Fibroblast of lung (primary cell): ENCODE results near the gene NOL4L. TPM values are rescaled to one million over a fixed set of nuclear protein-coding genes. Genes with fewer than 3 reads are reported as not detected.

Experiments
- DNase-seq, 2 donors: peaks; one replicate each; pipeline versions ENCODE4 v3.0.0 to v3.0.0-alpha.2; 2010; ENCODE audit warnings: low read depth in 2 of 2
- H2AFZ ChIP-seq: 2 replicates; pipeline ENCODE4 v1.5.1; 2012; ENCODE audit warnings: low read length, control low read depth, inconsistent platforms
- H3K27ac ChIP-seq: 2 replicates; pipeline ENCODE4 v1.5.1; 2011; ENCODE audit warnings: low read length, control low read depth; ENCODE audit not compliant: insufficient read depth
- H3K27me3 ChIP-seq: 2 replicates; pipeline ENCODE4 v1.5.1; 2011; ENCODE audit warnings: mild to moderate bottlenecking, low read length; ENCODE audit not compliant: control insufficient read depth, insufficient read depth
- H3K36me3 ChIP-seq: 2 replicates; pipeline ENCODE4 v1.5.1; 2011; ENCODE audit warnings: low read length; ENCODE audit not compliant: control insufficient read depth, insufficient read depth
- H3K4me1 ChIP-seq: 2 replicates; pipeline ENCODE4 v1.5.1; 2011; ENCODE audit warnings: low read length; ENCODE audit not compliant: control insufficient read depth, insufficient read depth; ENCODE audit errors: extremely low read depth
- H3K4me2 ChIP-seq: 2 replicates; pipeline ENCODE4 v1.5.1; 2011; ENCODE audit warnings: low read length, control low read depth; ENCODE audit not compliant: insufficient read depth; ENCODE audit errors: extremely low read depth
- H3K4me3 ChIP-seq, 4 experiments: fragments of 200-600 bp in 1 of 4; sonication (generic) in 1 of 4; replicated peaks in 1 of 4; 2 replicates each; pipeline ENCODE4 v1.5.1; 2011 to 2016; ENCODE audit warnings: low read length in 4 of 4, low read depth in 3 of 4, mild to moderate bottlenecking in 3 of 4, control low read depth in 2 of 4, inconsistent platforms in 1 of 4, mixed read lengths in 1 of 4; ENCODE audit not compliant: insufficient read depth in 1 of 4; ENCODE audit errors: control extremely low read depth in 1 of 4
- H3K79me2 ChIP-seq: 2 replicates; pipeline ENCODE4 v1.5.1; 2012; ENCODE audit warnings: mild to moderate bottlenecking, low read length, inconsistent platforms; ENCODE audit not compliant: control insufficient read depth, insufficient read depth
- H3K9ac ChIP-seq: 2 replicates; pipeline ENCODE4 v1.5.1; 2011; ENCODE audit warnings: mild to moderate bottlenecking, low read length, control low read depth; ENCODE audit not compliant: insufficient read depth
- H3K9me3 ChIP-seq: 2 replicates; pipeline ENCODE4 v1.5.1; 2012; ENCODE audit warnings: low read depth, low read length; ENCODE audit not compliant: control insufficient read depth, insufficient read depth
- H4K20me1 ChIP-seq: 2 replicates; pipeline ENCODE4 v1.5.1; 2011; ENCODE audit warnings: low read length; ENCODE audit not compliant: control insufficient read depth, insufficient read depth; ENCODE audit errors: extremely low read depth
- CTCF ChIP-seq, 2 donors: IDR thresholded peaks in 1 of 2; conservative IDR thresholded peaks in 1 of 2; 1 replicate in 1 of 2; 2 replicates in 1 of 2; pipeline ENCODE4 v1.5.1; 2011 to 2012; ENCODE audit warnings: low read length in 2 of 2, control low read depth in 1 of 2, inconsistent platforms in 1 of 2, low read depth in 1 of 2, mild to moderate bottlenecking in 1 of 2
- EZH2 ChIP-seq: IDR thresholded peaks from 2 replicates; pipeline ENCODE4 v1.5.1; 2012; ENCODE audit warnings: low read length, control low read depth, mild to moderate bottlenecking; ENCODE audit errors: missing control alignments
- polyA plus RNA-seq, 2 donors: library from polyadenylated mRNA; depleted of rRNA in 1 of 2; stranded (reverse) in 1 of 2; unstranded in 1 of 2; fragments of >200 nt; gene quantifications; 2 replicates each; pipeline ENCODE4 v1.2.1, GENCODE V29; 2011 to 2012; ENCODE audit warnings: missing spikeins in 1 of 2
- total RNA-seq: library from RNA; depleted of rRNA; stranded (reverse); fragments of >200 nt; gene quantifications from 2 replicates; pipeline ENCODE4 v1.2.1, GENCODE V29; 2014

The NOL4L gene
- total and polyA plus RNA-seq, 2 donors (not counting 1 experiment from before 2014, with no cell fraction given), result 3.2 to 4.0 TPM

- Histone ChIP-seq H3K27ac (no peak overlapping the region), H3K79me2 (no peaks in the 10 kb centered on the region), H3K4me3 (no peak overlapping the region), H3K4me2 (no peak overlapping the region), H3K4me1 (peaks cover 8% of the 10 kb centered on the region), H3K36me3 (peaks cover 41% of the 10 kb centered on the region), H3K9me3 (no peaks in the 10 kb centered on the region), H3K27me3 (no peaks in the 10 kb centered on the region), H2AFZ (no peak overlapping the region), H4K20me1 (no peaks in the 10 kb centered on the region), H3K9ac (no peak overlapping the region)
- TF ChIP-seq EZH2, result no peak
- DNase-seq, result no peak
Measured at GRCh38 chr20:32435449-32436107, 149.6 kb downstream of the NOL4L start.

GRCh38 chr20:32434434-32434833 is 150.7 kb downstream of the NOL4L start:
- H3K4me1 ChIP-seq, result peaks cover 7% of the 10 kb centered on the region
- no peaks in the 10 kb centered on the region for H4K20me1 ChIP-seq
- TF ChIP-seq CTCF (conservative IDR thresholded peaks at IDR 0.05 in 1 of 2, IDR thresholded peaks at IDR 0.05 in 1 of 2; ENCODE audit: low read depth in 1 of 2, low read length in 2 of 2) (no peak), EZH2 (no peak)
- no peak overlapping the region for H3K27ac ChIP-seq
- no peak for DNase-seq
- H2AFZ ChIP-seq, result no peak overlapping the region
- H3K9ac ChIP-seq, result no peak overlapping the region
- peaks cover 45% of the 10 kb centered on the region for H3K36me3 ChIP-seq
- H3K4me3 ChIP-seq, result no peak overlapping the region
- no peaks in the 10 kb centered on the region for H3K9me3 ChIP-seq
- H3K4me2 ChIP-seq, result no peak overlapping the region
- no peaks in the 10 kb centered on the region for H3K27me3 ChIP-seq
- no peaks in the 10 kb centered on the region for H3K79me2 ChIP-seq

DNA sequence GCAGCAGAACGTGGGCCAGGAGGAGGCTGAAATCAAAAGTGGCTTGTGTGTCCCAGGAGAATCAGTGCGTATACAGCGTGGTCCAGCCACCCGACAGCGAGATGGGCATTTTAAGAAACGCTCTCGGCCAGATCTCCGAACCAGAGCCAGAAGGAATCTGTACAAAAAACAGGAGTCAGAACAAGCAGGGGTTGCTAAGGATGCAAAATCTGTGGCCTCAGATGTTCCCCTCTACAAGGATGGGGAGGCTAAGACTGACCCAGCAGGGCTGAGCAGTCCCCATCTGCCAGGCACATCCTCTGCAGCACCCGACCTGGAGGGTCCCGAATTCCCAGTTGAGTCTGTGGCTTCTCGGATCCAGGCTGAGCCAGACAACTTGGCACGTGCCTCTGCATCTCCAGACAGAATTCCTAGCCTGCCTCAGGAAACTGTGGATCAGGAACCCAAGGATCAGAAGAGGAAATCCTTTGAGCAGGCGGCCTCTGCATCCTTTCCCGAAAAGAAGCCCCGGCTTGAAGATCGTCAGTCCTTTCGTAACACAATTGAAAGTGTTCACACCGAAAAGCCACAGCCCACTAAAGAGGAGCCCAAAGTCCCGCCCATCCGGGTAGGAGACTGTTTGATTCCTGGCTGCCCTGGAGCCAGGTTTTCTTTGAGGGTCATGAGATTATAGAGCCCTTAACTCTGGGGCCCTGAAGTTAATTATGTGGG is 151.7 kb downstream of the NOL4L start:
- H3K4me2 ChIP-seq, result no peak overlapping the region

More for the DNA sequence above, 151.7 kb downstream of the NOL4L start:
- H3K9me3 ChIP-seq, result no peaks in the 10 kb centered on the region
- peaks cover 48% of the 10 kb centered on the region for H3K36me3 ChIP-seq
- TF ChIP-seq CTCF (conservative IDR thresholded peaks at IDR 0.05 in 1 of 2, IDR thresholded peaks at IDR 0.05 in 1 of 2; ENCODE audit: low read depth in 1 of 2, low read length in 2 of 2) (no peak), EZH2 (no peak)
- H2AFZ ChIP-seq, result no peak overlapping the region
- H3K4me3 ChIP-seq, result no peak overlapping the region
- DNase-seq, result no peak
- H3K27me3 ChIP-seq, result no peaks in the 10 kb centered on the region
- H4K20me1 ChIP-seq, result no peaks in the 10 kb centered on the region
- H3K4me1 ChIP-seq, result peaks cover 3% of the 10 kb centered on the region
- H3K79me2 ChIP-seq, result no peaks in the 10 kb centered on the region
- H3K27ac ChIP-seq, result no peak overlapping the region
- H3K9ac ChIP-seq, result no peak overlapping the region
